Stimulated activated CD4-positive, alpha-beta T cell treated with anti-CD3 and anti-CD28 coated beads, Interleukin-15, amount 100 ng/mL, for 1 hour (primary cell): ENCODE results near the gene MCM9.

Experiments
- DNase-seq, 2 donors: peaks; one replicate each; pipeline ENCODE4 v3.0.0-alpha.2; 2020; ENCODE audit warnings: low read depth in 1 of 2, low spot score in 1 of 2

Gene MCM9

GRCh38 chr6:118804091-118804490, 130.9 kb downstream of the MCM9 start:
- DNase-seq = no peak

GRCh38 chr6:118801257-118801656, 133.7 kb downstream of the MCM9 start:
- no peak for DNase-seq

GRCh38 chr6:118800394-118801071, 134.4 kb downstream of the MCM9 start:
- DNase-seq = peak; percentile 44 to 61

- DNase-seq = no peak
Observed at GRCh38 chr6:118799826-118800225, 135.1 kb downstream of the MCM9 start.

- DNase-seq = peak; percentile 27 to 56
Observed at GRCh38 chr6:118796548-118796947, 138.4 kb downstream of the MCM9 start.

GRCh38 chr6:118791499-118791898, 143.5 kb downstream of the MCM9 start:
- DNase-seq = no peak

GRCh38 chr6:118789954-118790353, 145.0 kb downstream of the MCM9 start:
- DNase-seq = no peak

GRCh38 chr6:118789419-118789818, 145.5 kb downstream of the MCM9 start:
- no peak for DNase-seq

- no peak for DNase-seq
Observed at GRCh38 chr6:118788702-118789101, 146.3 kb downstream of the MCM9 start.

GRCh38 chr6:118787724-118788423, 147.1 kb downstream of the MCM9 start:
- no peak for DNase-seq

- DNase-seq = no peak
Observed at GRCh38 chr6:118786596-118787453, 148.1 kb downstream of the MCM9 start.

- DNase-seq = no peak
Observed at GRCh38 chr6:118785601-118786000, 149.4 kb downstream of the MCM9 start.

- no peak for DNase-seq
Observed at GRCh38 chr6:118784641-118785164, 150.3 kb downstream of the MCM9 start.

- no peak for DNase-seq
Observed at GRCh38 chr6:118783931-118784550, 150.9 kb downstream of the MCM9 start.

- DNase-seq = no peak
Observed at GRCh38 chr6:118782651-118783050, 152.3 kb downstream of the MCM9 start.

- DNase-seq = no peak
Observed at GRCh38 chr6:118781897-118782296, 153.1 kb downstream of the MCM9 start.

GRCh38 chr6:118780668-118781067, 154.3 kb downstream of the MCM9 start:
- DNase-seq = no peak

GRCh38 chr6:118776607-118777549, 158.1 kb downstream of the MCM9 start:
- DNase-seq = peak in 1 of 2 donors; percentile 32

- no peak for DNase-seq
Observed at GRCh38 chr6:118775381-118775780, 159.6 kb downstream of the MCM9 start.

- DNase-seq = no peak
Observed at GRCh38 chr6:118774581-118774980, 160.4 kb downstream of the MCM9 start.
